Chondrocyte (in vitro differentiated cells): ENCODE data around the gene FRMD4A. TPM values are rescaled to one million over a fixed set of nuclear protein-coding genes. Genes with fewer than 3 reads are reported as not detected.
A peak's percentile ranks its signal among the peaks of the same experiment; 100 is the strongest.

Experiments used
- DNase-seq: peaks from one replicate; pipeline ENCODE4 v3.0.0; 2021; ENCODE audit warnings: mixed read lengths, low spot score
- H3K27ac Mint-ChIP-seq: one replicate; pipeline ENCODE4 v1.8.0; 2021; ENCODE audit warnings: mild to moderate bottlenecking, moderate library complexity, mixed read lengths; ENCODE audit not compliant: unreplicated experiment
- H3K27me3 Mint-ChIP-seq: 2 replicates; pipeline ENCODE4 v1.8.0; 2021; ENCODE audit warnings: low read depth, mixed read lengths
- H3K36me3 Mint-ChIP-seq: 2 replicates; pipeline ENCODE4 v1.8.0; 2021; ENCODE audit warnings: low read depth, mixed read lengths
- H3K4me1 Mint-ChIP-seq: 2 replicates; pipeline ENCODE4 v1.8.0; 2021; ENCODE audit warnings: low read depth, mild to moderate bottlenecking, mixed read lengths
- H3K4me3 Mint-ChIP-seq: one replicate; pipeline ENCODE4 v1.8.0; 2021; ENCODE audit warnings: mild to moderate bottlenecking, moderate library complexity, mixed read lengths; ENCODE audit not compliant: unreplicated experiment
- H3K9me3 Mint-ChIP-seq: 2 replicates; pipeline ENCODE4 v1.8.0; 2021; ENCODE audit warnings: low read depth, mixed read lengths
- CTCF ChIP-seq: fragments of 200-600 bp; sonication (generic); IDR thresholded peaks from 2 replicates; pipeline ENCODE4 v1.5.0; 2021; ENCODE audit warnings: antibody characterized with exemption, mild to moderate bottlenecking, moderate library complexity
- total RNA-seq: library from RNA; stranded (reverse); gene quantifications from 3 replicates; pipeline ENCODE4 v1.2.1, GENCODE V29; 2021

Gene FRMD4A
- total RNA-seq, 1 donor from 2014 or later = 129 TPM

- Mint-ChIP-seq H3K36me3 (no peaks in the 10 kb centered on the region), H3K9me3 (peaks cover 7% of the 10 kb centered on the region), H3K27me3 (no peaks in the 10 kb centered on the region), H3K27ac (no peak overlapping the region), H3K4me1 (peaks cover 10% of the 10 kb centered on the region), H3K4me3 (no peak overlapping the region)
- TF ChIP-seq CTCF = no peak
- DNase-seq = no peak
Measured at GRCh38 chr10:14282276-14282675, 48.4 kb downstream of the FRMD4A start.

DNA sequence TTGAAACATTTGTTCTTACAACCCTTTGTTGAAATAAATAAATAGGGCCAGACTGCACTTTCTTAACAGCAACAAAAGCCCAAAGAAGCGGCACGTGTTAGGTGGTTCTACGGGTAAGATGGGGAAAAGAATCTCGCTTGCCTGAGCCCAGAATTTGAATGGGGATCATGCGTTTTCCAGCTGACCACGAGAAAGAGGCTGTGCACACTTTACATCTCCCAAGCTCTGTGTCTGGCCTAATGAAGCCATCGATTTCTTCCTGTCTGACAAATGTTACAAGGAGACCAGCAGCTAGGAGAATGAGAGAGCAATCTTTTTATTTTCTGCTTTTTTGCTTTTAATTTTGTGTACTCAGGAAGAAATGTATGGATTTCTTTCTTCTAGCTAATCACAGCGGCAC, 52.2 kb downstream of the FRMD4A start:
- H3K4me3 Mint-ChIP-seq = no peak overlapping the region
- H3K9me3 Mint-ChIP-seq = no peaks in the 10 kb centered on the region
- no peak overlapping the region for H3K27ac Mint-ChIP-seq
- H3K4me1 Mint-ChIP-seq = peaks cover 6% of the 10 kb centered on the region
- DNase-seq = no peak
- no peaks in the 10 kb centered on the region for H3K36me3 Mint-ChIP-seq
- TF ChIP-seq CTCF = no peak
- H3K27me3 Mint-ChIP-seq = no peaks in the 10 kb centered on the region

DNA sequence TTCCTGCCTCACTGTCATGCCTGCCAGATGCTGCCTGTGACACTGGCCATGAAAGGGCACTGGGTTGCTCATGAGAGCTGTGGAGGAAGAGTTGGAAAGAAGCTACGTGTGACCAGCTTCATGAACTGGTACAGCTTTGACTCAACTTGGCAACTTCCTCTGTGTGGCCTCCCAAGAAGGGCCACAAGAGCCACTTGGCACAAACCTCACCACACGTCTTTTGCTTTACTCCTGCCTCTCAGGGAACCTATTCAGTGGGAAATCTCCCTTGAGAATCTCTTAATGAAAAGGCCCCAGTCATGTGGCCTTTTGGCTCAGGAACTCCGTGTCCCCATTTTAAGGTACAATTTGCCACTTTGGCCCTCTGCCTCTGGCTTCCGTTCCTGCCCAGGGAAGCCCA, 54.5 kb downstream of the FRMD4A start:
- Mint-ChIP-seq H3K4me3 (no peak overlapping the region), H3K36me3 (no peaks in the 10 kb centered on the region), H3K27me3 (no peaks in the 10 kb centered on the region), H3K9me3 (no peaks in the 10 kb centered on the region), H3K27ac (no peak overlapping the region), H3K4me1 (peaks cover 15% of the 10 kb centered on the region)
- no peak for TF ChIP-seq CTCF
- DNase-seq = no peak

DNA sequence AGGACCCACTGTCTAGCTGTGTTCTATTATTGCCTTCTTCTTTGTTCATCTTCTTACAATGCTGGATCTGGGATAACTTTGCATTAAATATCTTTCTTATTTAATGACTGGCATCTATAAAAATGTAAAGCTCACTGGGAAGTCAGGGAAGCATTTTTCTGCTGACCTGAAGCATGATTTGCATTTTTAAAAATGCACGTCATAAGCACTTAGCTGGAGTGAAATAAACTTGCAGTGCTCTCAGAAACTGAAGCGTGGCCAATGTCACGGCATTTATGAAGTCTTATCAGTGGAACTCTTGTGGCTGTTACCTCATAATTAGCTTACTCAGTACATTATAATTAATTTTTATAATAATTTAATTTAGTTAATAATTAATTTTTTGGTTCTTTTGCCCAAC, 59.1 kb downstream of the FRMD4A start:
- peaks cover 25% of the 10 kb centered on the region for H3K4me1 Mint-ChIP-seq
- H3K36me3 Mint-ChIP-seq = no peaks in the 10 kb centered on the region
- H3K9me3 Mint-ChIP-seq = no peaks in the 10 kb centered on the region
- peak overlapping the region; percentile 77 for H3K27ac Mint-ChIP-seq
- DNase-seq = no peak
- no peak overlapping the region for H3K4me3 Mint-ChIP-seq
- H3K27me3 Mint-ChIP-seq = no peaks in the 10 kb centered on the region
- TF ChIP-seq CTCF = no peak

GRCh38 chr10:14270370-14270769, 60.4 kb downstream of the FRMD4A start:
- Mint-ChIP-seq H3K4me1 (peaks cover 27% of the 10 kb centered on the region), H3K27me3 (no peaks in the 10 kb centered on the region), H3K9me3 (no peaks in the 10 kb centered on the region), H3K36me3 (no peaks in the 10 kb centered on the region), H3K4me3 (no peak overlapping the region), H3K27ac (peak overlapping the region; percentile 77)
- DNase-seq = no peak
- TF ChIP-seq CTCF = no peak
